ENCODE measurements around the gene ZNF593.

- TF ChIP-seq ZNF8 (CRISPR knock-in tag; IDR thresholded peaks at IDR 0.05) (no peak), ESRRG (CRISPR knock-in tag; IDR thresholded peaks at IDR 0.05) (no peak), TSHZ2 (CRISPR knock-in tag; IDR thresholded peaks at IDR 0.05) (no peak), ARNTL (CRISPR knock-in tag; IDR thresholded peaks at IDR 0.05; ENCODE audit: borderline replicate concordance, low read depth) (no peak), POU6F1 (CRISPR knock-in tag; IDR thresholded peaks at IDR 0.05; ENCODE audit: borderline replicate concordance, low read depth) (no peak), PPARA (CRISPR knock-in tag; IDR thresholded peaks at IDR 0.05; ENCODE audit: borderline replicate concordance) (no peak), RARB (CRISPR knock-in tag; IDR thresholded peaks at IDR 0.05) (no peak), SNAI2 (CRISPR knock-in tag; IDR thresholded peaks at IDR 0.05) (no peak), TOX (CRISPR knock-in tag; IDR thresholded peaks at IDR 0.05; ENCODE audit: borderline replicate concordance) (no peak), ZFP30 (CRISPR knock-in tag; IDR thresholded peaks at IDR 0.05) (no peak), ISL1 (CRISPR knock-in tag; IDR thresholded peaks at IDR 0.05) (no peak), CREB5 (CRISPR knock-in tag; IDR thresholded peaks at IDR 0.05; ENCODE audit: low read depth) (no peak)
Observed at GRCh38 chr1:26195805-26196204, 26.1 kb downstream of the ZNF593 start.
